SKM-1 treated with dmso at 0.1 percent for 144 hours (cell line): Measurements from ENCODE around the gene NT5DC1.

Experiments used
- DNase-seq: peaks from one replicate; lab custom pipeline; 2025; ENCODE audit not compliant: unreplicated experiment; lab: John Stamatoyannopoulos, UW

Gene NT5DC1

DNA sequence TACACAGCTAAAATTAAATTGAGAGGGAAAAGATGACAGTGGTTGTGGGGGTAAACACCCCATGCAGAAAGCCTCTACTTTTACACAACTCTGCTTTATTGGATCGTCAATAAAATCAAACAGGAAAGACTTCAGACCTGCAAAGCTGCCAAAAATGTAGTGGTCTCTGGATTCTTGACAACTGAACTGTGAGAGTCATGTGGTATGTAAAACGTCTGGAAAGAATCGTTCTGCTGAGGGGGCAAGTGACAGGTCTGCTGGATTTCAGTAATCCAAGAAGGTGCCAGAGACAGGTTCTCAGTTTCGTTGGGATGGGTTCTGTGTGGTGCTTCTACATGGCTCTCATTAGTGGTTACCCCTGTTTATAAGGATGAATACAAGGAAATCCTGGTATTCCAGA lies 89.9 kb downstream of the NT5DC1 start:
- DNase-seq: no peak

DNA sequence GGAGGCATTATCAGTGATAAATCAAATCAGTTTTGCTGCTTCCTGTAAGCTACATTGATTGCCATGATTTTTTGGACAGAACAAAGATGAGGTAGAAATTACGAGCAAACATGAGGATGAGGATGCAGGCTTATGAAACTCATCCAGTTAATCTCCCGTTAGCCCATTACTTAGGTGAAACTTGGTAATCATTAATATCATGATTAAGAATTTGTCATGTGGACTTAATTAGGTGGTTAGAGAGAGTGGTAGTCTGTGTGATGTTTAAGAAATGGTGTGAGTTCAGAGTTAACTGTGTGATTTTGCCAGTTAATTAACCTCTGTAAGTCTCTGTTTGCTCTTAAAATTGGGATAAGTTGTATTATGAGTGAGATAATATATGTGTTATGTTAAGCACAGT lies 91.2 kb downstream of the NT5DC1 start:
- DNase-seq: no peak

DNA sequence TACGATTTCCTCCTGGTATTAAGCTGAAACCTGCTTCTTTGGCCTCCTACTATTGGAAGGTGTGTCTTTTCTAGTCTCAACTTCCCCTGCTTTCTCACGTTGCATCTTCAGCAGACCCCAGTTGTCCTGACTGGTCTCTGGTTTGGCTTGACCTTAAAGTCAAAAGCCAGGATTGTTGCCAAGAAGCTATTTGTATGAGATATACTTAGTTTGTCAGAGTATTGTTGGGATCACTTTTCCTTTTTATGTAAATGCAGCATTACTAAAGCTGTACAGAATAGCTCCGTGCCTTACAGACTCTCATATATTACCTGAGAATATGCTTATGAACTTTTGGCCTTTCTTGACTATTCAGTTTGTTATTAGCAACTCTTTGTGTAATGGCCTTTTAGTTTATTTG lies 92.1 kb downstream of the NT5DC1 start:
- no peak for DNase-seq

DNA sequence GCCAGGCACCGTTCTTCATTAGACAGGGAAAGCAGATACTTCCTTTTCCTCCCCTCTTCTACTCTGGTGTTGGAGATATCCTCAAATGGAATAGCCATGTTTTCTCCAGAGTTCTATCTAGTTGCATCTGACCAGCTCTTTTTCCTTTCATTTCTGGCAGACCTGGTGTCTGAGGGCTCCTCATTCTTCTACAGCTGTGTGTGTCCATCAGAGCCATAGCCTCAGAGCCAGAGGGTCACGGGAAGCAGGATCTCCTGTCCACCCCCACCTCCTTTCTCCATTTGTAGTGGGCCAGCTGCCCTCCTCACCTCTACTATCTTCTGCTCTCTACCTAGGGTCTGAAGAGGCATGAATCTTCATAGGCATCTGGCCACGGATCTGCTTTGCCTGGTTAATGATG lies 96.2 kb downstream of the NT5DC1 start:
- no peak for DNase-seq

DNA sequence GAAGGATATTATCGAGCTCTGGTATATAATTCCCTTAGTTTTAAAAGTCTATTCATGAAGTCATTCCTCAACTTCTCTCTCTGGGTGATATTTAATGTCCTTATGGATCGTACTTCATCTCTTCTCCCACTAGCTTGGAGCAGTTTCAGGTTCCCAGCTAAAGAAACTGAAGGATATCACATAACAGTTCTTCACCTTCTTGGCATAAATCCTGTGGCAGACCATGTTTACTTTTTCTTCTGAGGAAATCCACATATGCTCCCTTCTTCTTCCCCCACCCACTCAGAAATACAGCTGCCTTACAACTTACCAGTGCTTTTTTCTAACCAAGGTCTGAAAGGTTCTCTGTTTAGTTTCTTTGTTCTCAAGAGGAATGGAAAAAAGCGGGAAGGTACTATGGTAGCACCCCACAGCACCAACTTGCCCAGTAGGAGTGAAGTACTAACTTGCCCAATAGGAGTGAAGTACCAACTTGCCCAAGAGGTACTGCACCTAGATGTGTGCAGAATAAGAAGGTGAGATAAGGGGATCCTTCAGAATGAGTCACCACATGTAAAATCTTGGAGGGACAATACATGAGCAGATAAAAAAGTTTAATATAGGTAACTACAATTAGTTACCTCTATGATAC lies 100.1 kb downstream of the NT5DC1 start:
- DNase-seq: no peak

DNA sequence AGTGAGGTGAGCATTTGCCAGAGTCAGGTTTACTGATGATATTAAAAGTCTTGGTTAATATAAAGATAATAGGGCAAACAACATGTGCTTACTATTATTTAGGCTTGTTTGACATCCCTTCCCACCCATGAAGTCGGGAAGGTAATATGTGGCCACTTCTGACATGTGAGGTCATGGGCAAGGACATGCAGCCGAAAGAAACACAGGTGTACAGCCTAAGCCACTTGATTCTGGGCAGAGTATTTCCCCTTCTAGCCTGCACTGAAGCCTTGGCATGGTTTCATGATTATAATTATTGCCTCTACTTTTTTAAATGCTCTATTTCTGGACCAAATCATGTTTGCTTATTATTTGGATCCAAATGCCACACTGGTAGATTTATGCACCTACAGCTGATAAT lies 100.9 kb downstream of the NT5DC1 start:
- DNase-seq: no peak

DNA sequence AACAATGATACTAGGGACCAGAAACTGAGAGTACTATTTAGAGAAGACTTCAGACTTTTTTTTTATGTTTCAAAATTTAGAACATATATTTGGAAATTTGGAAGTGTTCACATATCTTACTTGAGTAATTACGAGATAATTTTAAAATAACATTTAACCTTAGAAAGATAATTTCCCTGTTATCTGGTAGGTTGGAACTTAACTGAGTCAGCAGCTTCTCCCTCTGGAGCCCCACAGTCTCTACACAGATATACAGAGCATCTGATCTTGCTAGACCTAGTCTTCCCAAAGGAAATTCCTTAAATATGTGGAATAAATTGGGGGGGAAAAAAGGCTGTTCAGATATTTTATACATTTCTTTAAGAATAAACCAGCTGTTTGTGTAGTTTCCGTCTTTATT lies 104.6 kb downstream of the NT5DC1 start:
- no peak for DNase-seq

DNA sequence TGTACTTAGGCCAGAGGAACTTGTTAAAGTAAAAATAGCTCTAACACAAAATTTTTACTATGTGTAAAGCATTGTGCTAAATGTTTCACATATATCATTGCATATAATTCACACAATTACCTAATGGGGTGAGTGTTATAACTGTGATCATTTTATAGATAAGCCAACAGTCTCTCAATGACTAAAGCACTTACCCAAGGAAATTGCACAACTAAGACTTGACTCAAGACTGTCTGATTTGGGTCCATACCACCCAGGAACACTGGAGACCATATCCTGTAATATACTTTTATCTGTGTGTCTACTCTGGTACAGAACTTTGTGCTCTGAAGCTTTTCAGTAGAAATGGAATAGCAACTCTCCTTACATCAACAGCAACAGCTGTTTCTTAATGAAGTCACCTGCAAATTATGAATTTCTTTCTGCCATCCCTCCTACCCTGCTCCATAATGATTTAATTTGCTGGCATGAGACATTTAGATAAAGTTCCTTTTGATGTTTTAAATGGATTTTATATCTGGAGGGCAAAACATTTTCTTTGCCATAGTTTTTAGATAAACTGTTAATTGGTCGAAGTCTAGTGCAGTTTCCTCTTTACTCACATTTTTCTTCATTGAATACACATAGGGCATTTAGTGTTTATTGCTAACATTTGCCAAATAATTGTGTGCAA lies 105.7 kb downstream of the NT5DC1 start:
- peak; percentile 7 for DNase-seq

DNA sequence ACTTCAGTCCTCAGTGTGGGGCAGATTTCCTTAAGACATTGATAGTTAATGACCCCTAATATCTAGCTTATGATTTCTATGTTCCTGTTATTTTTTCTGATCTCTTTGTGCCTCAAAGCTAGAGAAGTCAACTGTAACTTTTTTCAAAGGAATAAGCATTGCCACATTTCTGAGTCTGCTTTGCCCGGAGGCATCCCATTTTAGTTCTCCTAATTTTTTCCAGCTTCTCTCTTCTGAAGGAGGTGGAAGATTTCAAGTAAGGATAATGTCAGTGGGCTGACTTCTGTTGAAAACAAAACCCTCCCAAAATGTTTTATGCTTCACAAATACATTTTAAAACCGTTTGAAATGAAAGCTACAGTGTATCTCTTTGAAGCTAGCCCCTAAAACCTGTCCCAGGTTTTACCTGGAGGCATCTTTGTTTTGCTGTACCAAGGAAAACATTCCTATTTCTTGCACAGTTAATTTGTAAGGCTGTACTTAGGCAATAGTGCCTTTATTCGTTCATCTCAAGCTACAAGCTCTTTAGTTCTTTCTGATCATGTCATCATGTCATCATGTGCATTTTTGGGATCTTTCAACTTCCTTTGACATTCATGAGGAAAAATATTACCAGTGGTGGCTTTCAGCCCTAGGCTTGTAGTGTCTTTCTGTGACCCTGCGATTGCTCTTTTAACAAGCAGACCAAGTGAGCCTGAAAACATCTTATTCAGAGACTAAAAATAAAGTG lies 107.6 kb downstream of the NT5DC1 start:
- DNase-seq: no peak

DNA sequence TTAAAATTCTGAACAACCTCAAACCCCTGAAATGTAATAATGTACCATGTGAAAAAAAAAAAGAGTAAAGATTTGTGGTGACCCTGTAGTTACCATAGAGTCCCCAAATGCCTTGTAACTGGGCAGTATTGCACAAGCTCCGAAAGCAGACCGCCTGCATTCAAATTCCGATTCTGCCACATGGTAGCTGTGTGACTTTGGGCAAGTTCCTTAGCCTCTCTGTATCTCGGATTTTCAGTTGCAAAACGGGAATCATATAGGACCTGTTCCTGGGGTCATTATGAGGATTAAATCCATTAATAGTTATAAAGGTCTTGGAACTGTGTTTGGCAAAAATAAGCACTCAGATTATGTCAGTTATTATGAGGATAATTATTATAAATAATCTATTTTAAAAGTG lies 109.7 kb downstream of the NT5DC1 start:
- DNase-seq: no peak

DNA sequence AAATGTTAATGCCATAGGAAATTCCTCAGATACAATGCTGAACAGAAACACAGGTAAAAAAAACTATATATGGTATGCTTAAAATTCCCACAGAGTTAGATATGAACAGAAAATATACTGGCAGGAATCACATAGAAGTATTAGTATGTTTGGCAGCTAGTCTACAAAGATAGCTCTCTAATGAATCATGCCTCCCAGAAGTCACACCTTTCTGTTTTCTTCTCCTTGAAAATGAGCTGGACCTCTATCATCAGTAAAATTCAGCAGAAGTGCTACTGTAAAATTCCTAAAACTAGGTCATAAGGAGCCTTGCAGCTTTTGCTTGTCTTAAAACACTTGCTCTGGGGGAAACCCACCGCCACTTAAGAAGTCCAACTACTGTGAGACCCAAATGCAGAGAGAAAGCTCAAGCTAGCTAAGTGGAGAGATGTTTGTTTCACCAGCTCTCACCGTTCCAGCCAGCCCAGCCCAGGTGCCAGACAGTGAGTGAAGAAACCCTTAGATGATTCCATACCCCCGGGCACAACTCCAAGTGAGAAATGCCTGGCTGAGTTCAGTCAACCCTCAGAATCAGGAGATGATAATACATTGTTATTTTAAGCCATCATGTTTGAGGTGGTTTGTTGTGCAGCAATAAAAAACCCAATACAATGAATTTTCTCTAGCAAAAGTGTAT lies 110.2 kb downstream of the NT5DC1 start:
- no peak for DNase-seq

DNA sequence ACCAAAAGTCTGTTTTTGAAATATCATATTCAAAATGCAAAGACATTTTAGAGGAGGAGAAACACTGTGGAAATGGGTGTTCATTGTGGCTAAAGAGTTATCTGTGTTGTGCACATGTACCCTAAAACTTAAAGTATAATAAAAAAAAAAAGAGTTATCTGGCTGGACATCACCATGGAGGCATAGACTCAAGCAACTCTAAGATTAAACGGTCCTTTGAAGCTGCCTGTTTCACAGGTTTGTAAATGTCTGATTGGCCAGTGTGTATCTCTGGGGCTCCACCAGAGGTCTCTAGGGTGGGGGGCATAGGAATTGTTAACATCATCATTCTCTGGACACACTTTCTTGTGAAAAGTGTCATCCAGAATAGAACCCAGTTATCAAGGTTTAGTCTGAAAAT lies 114.0 kb downstream of the NT5DC1 start:
- no peak for DNase-seq

DNA sequence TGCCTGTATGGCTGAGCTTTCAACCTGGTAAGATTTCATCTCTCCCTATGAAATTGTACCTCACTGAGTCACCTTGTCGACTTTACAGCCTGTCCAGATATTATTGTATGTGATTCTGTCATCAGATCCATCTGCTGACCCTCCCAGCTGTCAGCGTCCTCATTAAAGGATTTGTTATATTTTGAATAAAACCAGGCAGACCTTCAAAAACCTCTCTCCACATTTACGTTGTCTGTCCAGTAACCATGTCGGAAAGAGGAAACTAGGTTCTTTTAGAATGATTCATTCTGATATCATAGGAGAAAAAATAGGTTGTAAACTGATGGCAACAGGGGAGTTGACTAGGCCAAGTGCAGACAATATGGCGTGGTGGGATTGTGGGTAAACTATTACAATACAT lies 114.8 kb downstream of the NT5DC1 start:
- DNase-seq: no peak

DNA sequence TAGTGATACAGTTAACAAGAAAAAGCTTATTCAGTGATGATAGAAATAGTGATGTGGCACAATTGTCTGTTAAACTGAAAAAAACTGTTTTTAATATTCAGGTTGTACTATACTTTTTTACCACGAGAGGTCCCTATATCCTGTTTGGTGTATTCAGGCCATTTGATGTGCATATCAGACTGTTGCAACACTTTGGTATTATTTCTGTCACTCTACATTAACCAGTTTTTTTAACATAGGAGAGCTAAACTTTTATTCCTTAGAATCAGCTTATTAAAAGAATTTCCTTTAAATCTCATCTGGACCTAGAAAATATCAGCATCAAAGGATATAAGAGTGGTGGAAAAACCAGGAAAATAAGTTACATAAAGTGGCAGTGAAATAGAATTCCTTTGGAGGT lies 116.4 kb downstream of the NT5DC1 start:
- peak; percentile 63 for DNase-seq

DNA sequence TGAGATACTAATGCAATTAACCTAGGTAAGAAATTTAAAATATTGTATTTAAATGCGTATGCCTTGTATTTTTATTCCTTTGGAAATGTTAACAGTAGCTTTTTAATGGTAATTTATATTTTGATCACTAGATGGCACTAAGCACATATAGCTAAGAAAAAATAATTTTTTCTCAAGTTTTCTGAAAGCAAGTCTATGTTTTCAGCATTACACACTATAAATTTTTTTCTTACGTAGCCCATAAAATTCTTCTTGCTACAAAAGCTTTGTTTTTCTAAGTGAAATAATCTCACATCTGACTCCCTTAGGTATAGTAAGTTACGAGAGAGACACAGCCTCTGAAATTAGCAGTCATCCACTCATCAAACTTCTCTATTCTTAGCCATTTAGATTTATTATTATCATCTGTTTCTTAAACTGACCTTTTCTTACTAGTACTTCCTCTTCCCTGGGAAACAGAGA lies 117.5 kb downstream of the NT5DC1 start:
- DNase-seq: peak; percentile 11

DNA sequence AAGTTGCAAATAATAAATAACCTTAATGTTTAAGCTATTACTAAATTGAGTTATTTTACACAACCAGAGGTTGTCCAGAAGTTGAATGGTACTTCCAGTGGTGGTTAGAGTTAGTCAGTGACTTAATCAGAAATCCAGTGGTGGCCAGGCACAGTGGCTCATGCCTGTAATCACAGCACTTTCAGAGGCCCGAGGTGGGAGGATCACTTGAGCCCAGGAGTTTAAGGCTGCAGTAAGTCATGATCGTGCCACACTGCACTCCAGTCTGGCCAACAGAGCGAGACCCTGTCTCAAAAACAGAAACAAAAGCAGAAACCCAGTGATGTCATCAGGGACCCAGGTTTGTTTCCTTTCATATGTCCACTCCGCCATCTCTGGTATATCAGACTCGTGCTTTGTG lies 118.2 kb downstream of the NT5DC1 start:
- no peak for DNase-seq

DNA sequence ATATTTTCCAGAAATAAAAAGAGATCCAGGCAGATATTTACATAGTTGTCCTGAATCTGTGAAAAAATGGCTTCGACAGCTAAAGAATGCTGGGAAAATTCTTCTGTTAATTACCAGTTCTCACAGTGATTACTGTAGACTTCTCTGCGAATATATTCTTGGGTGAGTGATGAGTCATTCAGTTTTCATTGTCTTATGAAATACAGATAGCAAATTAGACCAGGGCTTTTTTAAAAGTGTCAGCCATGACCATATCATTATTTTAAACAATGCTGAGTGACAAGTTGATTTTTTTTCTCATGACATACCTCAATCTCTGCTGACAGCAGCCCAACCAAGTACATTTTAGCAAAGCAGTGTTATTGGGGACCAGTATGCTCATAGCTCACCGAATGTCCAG lies 120.4 kb downstream of the NT5DC1 start:
- DNase-seq: no peak

DNA sequence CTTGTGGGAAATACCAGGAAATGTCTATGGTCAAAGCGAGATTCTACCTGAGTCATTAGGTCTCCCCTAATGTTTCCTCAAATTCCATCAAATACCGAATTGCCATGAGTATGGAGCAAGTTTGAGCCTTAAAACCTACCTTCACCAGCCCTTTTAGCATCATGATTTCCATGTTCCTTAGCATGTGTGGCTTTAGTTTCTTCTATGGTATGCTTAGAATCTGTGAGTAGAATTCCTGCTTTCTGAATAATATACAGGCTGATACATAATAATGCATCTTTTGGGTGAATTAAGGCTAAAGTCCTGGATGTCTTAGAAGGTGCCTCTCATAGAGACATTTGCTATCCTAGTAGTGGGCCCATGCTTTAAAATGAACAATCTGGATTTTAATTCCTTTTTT lies 121.3 kb downstream of the NT5DC1 start:
- no peak for DNase-seq

DNA sequence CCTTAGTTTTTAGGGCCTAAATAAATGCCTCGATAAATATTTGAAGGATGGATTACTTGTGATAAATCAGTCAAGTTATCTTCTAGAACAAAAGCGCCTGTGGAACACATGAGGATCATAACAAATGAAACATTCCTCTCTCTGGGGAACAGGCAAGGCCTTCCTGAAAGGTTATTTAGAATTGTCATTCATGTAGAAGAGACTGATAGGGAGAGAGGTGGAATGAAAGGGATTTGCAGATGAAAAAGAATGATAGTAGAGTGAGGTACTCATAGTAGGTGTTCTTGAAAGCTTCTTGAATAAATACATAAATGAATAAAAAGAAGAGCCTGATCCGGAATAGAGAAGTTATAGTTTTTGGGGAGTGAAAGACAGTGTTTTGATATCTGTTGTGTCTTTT lies 122.7 kb downstream of the NT5DC1 start:
- DNase-seq: no peak

DNA sequence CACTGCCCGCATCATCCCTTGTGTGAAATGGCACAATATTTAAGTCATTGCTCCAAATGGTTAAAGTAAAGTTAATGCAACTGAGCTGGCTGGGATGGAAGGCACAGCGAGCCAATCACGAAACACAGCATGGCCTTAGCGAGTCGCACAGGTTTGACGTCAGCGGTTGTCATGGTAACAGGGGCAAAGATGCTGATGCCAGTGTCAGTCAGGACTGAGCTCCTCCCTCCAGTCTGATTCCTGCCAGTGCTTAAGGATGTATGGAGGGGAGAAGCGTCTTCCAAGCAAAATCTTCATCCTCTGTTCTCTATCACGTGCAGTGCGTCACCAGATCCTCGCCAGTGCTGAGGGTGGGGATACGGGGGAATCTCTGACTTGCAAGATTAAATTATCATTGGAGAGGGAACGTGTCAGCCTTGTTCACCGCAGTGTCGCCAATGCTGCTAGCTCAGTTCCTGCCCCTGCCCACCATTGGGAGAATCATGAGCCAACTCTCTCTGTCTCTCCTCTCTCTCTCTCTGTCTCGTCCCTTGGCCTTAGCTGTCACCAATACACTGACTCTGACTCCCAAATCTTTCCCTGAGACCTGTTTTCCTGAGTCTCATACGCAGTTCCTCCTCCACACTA lies 128.7 kb downstream of the NT5DC1 start:
- DNase-seq: no peak

DNA sequence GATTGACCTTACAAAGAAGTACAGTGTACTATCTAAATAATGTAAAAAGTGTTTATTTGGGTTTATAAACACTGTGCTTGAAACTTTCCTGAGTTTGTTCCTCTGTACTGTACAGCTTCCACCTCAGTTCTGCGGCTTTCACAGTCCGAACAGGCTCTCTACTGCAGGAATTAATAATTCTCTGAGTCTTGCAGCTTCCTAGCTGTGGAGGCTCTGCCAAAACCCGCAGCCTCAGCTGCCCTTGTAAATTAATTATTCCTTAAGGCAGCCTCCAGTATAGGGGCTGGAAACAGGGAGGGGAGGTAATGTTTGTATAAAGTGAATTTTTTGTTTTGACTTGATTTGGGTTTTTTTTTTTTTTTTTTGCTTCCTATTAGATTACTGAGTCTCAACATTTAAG lies 134.0 kb downstream of the NT5DC1 start:
- DNase-seq: no peak
